GM12878 (cell line): Measurements from ENCODE around the gene HK2. TPM values are rescaled to one million over a fixed set of nuclear protein-coding genes. Genes with fewer than 3 reads are reported as not detected.

Source experiments
- ATAC-seq: fragments of 200-7000 bp; cut with Tn5 transposase; 3 replicates; pipeline ENCODE4 v1.9.1; 2020; ENCODE audit warnings: mild to moderate bottlenecking, moderate library complexity
- BruUV-seq: library from RNA; stranded (reverse); fragments of 400-500 nt; replicated peaks from 2 replicates; lab custom pipeline; 2021; lab: Mats Ljungman, UMichigan
- CTCF ChIA-PET: fragments of 300-600 bp; sonication (Branson Sonifier 250); formaldehyde crosslinking; extraction: SDS; loops from one replicate; lab custom pipeline; 2021; ENCODE audit warnings: inconsistent platforms; lab: Yijun Ruan, JAX
- POLR2A ChIA-PET: fragments of 350-600 bp; formaldehyde crosslinking; extraction: SDS; loops from one replicate; lab custom pipeline; 2021; ENCODE audit warnings: inconsistent platforms; lab: Charles Lee
- RAD21 ChIA-PET: fragments of 300-600 bp; sonication (Branson Sonifier 250); formaldehyde crosslinking; loops from one replicate; lab custom pipeline; 2023; ENCODE audit warnings: antibody characterized with exemption; ENCODE audit not compliant: unreplicated experiment; lab: Charles Lee
- SMC1A ChIA-PET: fragments of 300-600 bp; sonication (Branson Sonifier 250); formaldehyde crosslinking; loops from one replicate; lab custom pipeline; 2023; ENCODE audit not compliant: unreplicated experiment, uncharacterized antibody; lab: Charles Lee
- DNase-seq: peaks from one replicate; pipeline ENCODE4 v3.0.0-alpha.2; 2011; ENCODE audit warnings: low read depth, low spot score
- FAIRE-seq: peaks from 3 replicates; lab custom pipeline; 2011; peaks lifted over from hg19 to GRCh38; lab: Jason Lieb, UNC
- H2AFZ ChIP-seq: 2 replicates; pipeline ENCODE4 v1.6.0; 2011; ENCODE audit warnings: low read depth, low read length, control low read depth; ENCODE audit not compliant: control insufficient read depth
- H3K27ac ChIP-seq: 2 replicates; pipeline ENCODE4 v1.5.1; 2011; ENCODE audit warnings: control low read depth; ENCODE audit not compliant: control insufficient read depth, insufficient read depth
- H3K27me3 ChIP-seq, 2 experiments: replicated peaks in 1 of 2; 2 replicates each; pipeline versions ENCODE4 v1.6.0 to v1.6.1; 2011; ENCODE audit warnings: low read length in 1 of 2; ENCODE audit not compliant: control insufficient read depth in 2 of 2, insufficient read depth in 2 of 2
- H3K36me3 ChIP-seq, 2 experiments: 2 replicates each; pipeline ENCODE4 v1.5.1; 2011; ENCODE audit warnings: low read length in 1 of 2; ENCODE audit not compliant: control insufficient read depth in 2 of 2, insufficient read depth in 2 of 2
- H3K4me1 ChIP-seq: 2 replicates; pipeline ENCODE4 v1.6.1; 2011; ENCODE audit warnings: mild to moderate bottlenecking, low read length, moderate library complexity, mixed read lengths; ENCODE audit not compliant: control insufficient read depth, insufficient read depth
- H3K4me2 ChIP-seq: 2 replicates; pipeline ENCODE4 v1.6.0; 2011; ENCODE audit warnings: control low read depth; ENCODE audit not compliant: control insufficient read depth, insufficient read depth
- H3K4me3 ChIP-seq: fragments of 200-600 bp; sonication (generic); 2 replicates; pipeline ENCODE4 v1.5.1; 2016
- H3K79me2 ChIP-seq: 2 replicates; pipeline ENCODE4 v1.6.0; 2011; ENCODE audit warnings: low read length; ENCODE audit not compliant: control insufficient read depth, insufficient read depth
- H3K9ac ChIP-seq: 2 replicates; pipeline ENCODE4 v1.8.0; 2011; ENCODE audit warnings: low read length, control low read depth, mixed read lengths; ENCODE audit not compliant: control insufficient read depth, insufficient read depth
- H3K9me3 ChIP-seq: replicated peaks from 3 replicates; pipeline ENCODE4 v1.5.1; 2011; ENCODE audit warnings: mild to moderate bottlenecking, low read length; ENCODE audit not compliant: control insufficient read depth, insufficient read depth
- H4K20me1 ChIP-seq: 2 replicates; pipeline ENCODE4 v1.6.0; 2011; ENCODE audit not compliant: control insufficient read depth, insufficient read depth
- CBFB ChIP-seq: IDR thresholded peaks from 2 replicates; pipeline ENCODE4 v1.6.1; 2016; ENCODE audit warnings: antibody characterized with exemption, low read depth
- CEBPZ ChIP-seq: fragments of 150-350 bp; IDR thresholded peaks from 2 replicates; pipeline ENCODE4 v1.6.1; 2016; ENCODE audit warnings: low read depth, low read length
- CREB1 ChIP-seq: IDR thresholded peaks from 2 replicates; pipeline ENCODE4 v1.6.1; 2012; ENCODE audit warnings: low read depth, mild to moderate bottlenecking, inconsistent platforms
- CREM ChIP-seq: IDR thresholded peaks from 2 replicates; pipeline ENCODE4 v1.6.1; 2014; ENCODE audit warnings: antibody characterized with exemption, low read depth
- EZH2 ChIP-seq: IDR thresholded peaks from 2 replicates; pipeline ENCODE4 v1.6.1; 2012; ENCODE audit warnings: low read depth, mild to moderate bottlenecking, control low read depth, inconsistent platforms, low read length, borderline replicate concordance; ENCODE audit not compliant: control insufficient read depth
- HDAC6 ChIP-seq: fragments of 200-600 bp; sonication (generic); IDR thresholded peaks from one replicate; pipeline ENCODE4 v1.8.0; 2017; ENCODE audit warnings: antibody characterized with exemption; ENCODE audit not compliant: unreplicated experiment
- IRF4 ChIP-seq: IDR thresholded peaks from 2 replicates; pipeline ENCODE4 v1.6.1; 2011; ENCODE audit warnings: low read depth, low read length
- JUNB ChIP-seq: IDR thresholded peaks from 2 replicates; pipeline ENCODE4 v1.6.1; 2016; ENCODE audit warnings: antibody characterized with exemption, mild to moderate bottlenecking
- LARP7 ChIP-seq: fragments of 450-650 bp; IDR thresholded peaks from 2 replicates; pipeline ENCODE4 v1.6.1; 2017; ENCODE audit warnings: mild to moderate bottlenecking
- MTA3 ChIP-seq: IDR thresholded peaks from 2 replicates; pipeline ENCODE4 v1.6.1; 2012; ENCODE audit warnings: low read length, inconsistent platforms, borderline replicate concordance
- NKRF ChIP-seq: fragments of 450-650 bp; conservative IDR thresholded peaks from 2 replicates; pipeline ENCODE4 v1.6.1; 2017; ENCODE audit warnings: mild to moderate bottlenecking, moderate library complexity
- RAD51 ChIP-seq: fragments of 450-650 bp; IDR thresholded peaks from 2 replicates; pipeline ENCODE4 v1.6.1; 2016; ENCODE audit warnings: moderate library complexity, mild to moderate bottlenecking, inconsistent platforms
- RELB ChIP-seq: fragments of 450-650 bp; IDR thresholded peaks from 2 replicates; pipeline ENCODE4 v1.6.1; 2017; ENCODE audit warnings: low read depth, mild to moderate bottlenecking, moderate library complexity
- SPI1 ChIP-seq: IDR thresholded peaks from 2 replicates; pipeline ENCODE4 v1.6.1; 2011; ENCODE audit warnings: low read depth, mild to moderate bottlenecking, low read length, moderate library complexity, borderline replicate concordance; ENCODE audit not compliant: insufficient read depth
- SREBF2 ChIP-seq: IDR thresholded peaks from 2 replicates; pipeline ENCODE4 v1.6.1; 2012; ENCODE audit warnings: mild to moderate bottlenecking, low read length
- STAT3 ChIP-seq: IDR thresholded peaks from 2 replicates; pipeline ENCODE4 v1.6.1; 2011; ENCODE audit warnings: low read depth, low read length, improper control_type of control experiment
- WGBS: methylation state at CpG from one replicate; pipeline ENCODE4 v1.1.6; 2016; ENCODE audit warnings: low lambda C conversion rate; ENCODE audit not compliant: insufficient replicate concordance, insufficient coverage; ENCODE audit errors: missing lambda C conversion rate; 5-methylcytosine and 5-hydroxymethylcytosine counted together
- in situ Hi-C: fragments of 300-500 bp; cut with MboI; formaldehyde crosslinking; loops from 9 replicates; pipeline ENCODE4 v1.14.3; 2018; ENCODE audit warnings: mixed read lengths
- intact Hi-C: fragments of 100-400 bp; cut with micrococcal nuclease; formaldehyde crosslinking; loops from one replicate; pipeline ENCODE4 v1.14.2; 2022; ENCODE audit not compliant: unreplicated experiment
- polyA plus RNA-seq, 11 experiments: library from polyadenylated mRNA; depleted of rRNA in 4 of 11; unstranded in 6 of 11; stranded (reverse) in 5 of 11; fragments of >200 nt; fragmentation: Nextera tagmentation in 4 of 11; fragmentation: Illumina TruSeq in 1 of 11; extraction: Ambion mirVana in 4 of 11; extraction: Trizol in 1 of 11; gene quantifications; 1 replicate in 1 of 11; 2 replicates in 10 of 11; pipeline versions ENCODE4 v1.2.1 to v1.2.3, GENCODE V29; 2011 to 2016; ENCODE audit warnings: inconsistent platforms in 2 of 11, missing spikeins in 2 of 11, low read depth in 1 of 11
- total RNA-seq, 4 experiments: library from RNA; depleted of rRNA in 3 of 4; stranded (reverse); fragments of >200 nt in 3 of 4; fragmentation: Illumina TruSeq in 1 of 4; extraction: Trizol in 1 of 4; gene quantifications; 2 replicates each; pipeline versions ENCODE4 v1.2.1 to v1.2.3, GENCODE V29; 2013 to 2021

The HK2 gene
- total and polyA plus RNA-seq, 10 of the 15 experiments (the other 5 are each of a cell fraction or from before 2014, with no cell fraction given): 5.0 to 73.1 (median 20.2) TPM

GRCh38 chr2:74908748-74909444, 75.0 kb downstream of the HK2 start:
- in situ Hi-C loops (no loop called here), intact Hi-C loops (no loop called here)
- ATAC-seq: no peak
- Histone ChIP-seq H2AFZ (no peak overlapping the region), H3K4me1 (no peaks in the 10 kb centered on the region), H3K27ac (no peak overlapping the region), H3K4me2 (no peak overlapping the region), H3K79me2 (no peaks in the 10 kb centered on the region), H4K20me1 (no peaks in the 10 kb centered on the region), H3K9me3 (no peaks in the 10 kb centered on the region), H3K4me3 (no peak overlapping the region), H3K27me3 (no peaks in the 10 kb centered on the region), H3K9ac (no peak overlapping the region), H3K36me3 (no peaks in the 10 kb centered on the region)
- RAD21 ChIA-PET: interaction anchor here (0.6 kb wide), 1 partner anchor 225 kb away, joined by 3 read pairs; no protein-coding TSS in a partner anchor
- no peak for FAIRE-seq
- WGBS: 55% methylated on average over 30 of the region's 31 CpGs
- SMC1A ChIA-PET: interaction anchor here (1.9 kb wide), 1 partner anchor 155 kb away, joined by 4 read pairs; no protein-coding TSS in a partner anchor
- TF ChIP-seq IRF4 (no peak), EZH2 (no peak), SREBF2 (no peak), JUNB (no peak), CREM (no peak), RELB (no peak), CREB1 (no peak), CEBPZ (no peak), STAT3 (no peak), RAD51 (no peak), HDAC6 (no peak), CBFB (no peak), NKRF (no peak), SPI1 (no peak), LARP7 (no peak), MTA3 (no peak)
- POLR2A ChIA-PET: no interaction called here
- CTCF ChIA-PET: interaction anchor here (1.4 to 2.3 kb wide), 2 partner anchors 10 to 13 kb away, joined by 3 to 7 read pairs; no protein-coding TSS in a partner anchor
- DNase-seq: no peak
- no TSS peak for BruUV-seq
